ENCODE measurements around the gene VCAM1.
"Not testable (repeated sequence)": the region's sequence is repeated elsewhere in the genome, so short reads cannot be mapped to it uniquely, and the experiment has no call there.

The VCAM1 gene

DNA sequence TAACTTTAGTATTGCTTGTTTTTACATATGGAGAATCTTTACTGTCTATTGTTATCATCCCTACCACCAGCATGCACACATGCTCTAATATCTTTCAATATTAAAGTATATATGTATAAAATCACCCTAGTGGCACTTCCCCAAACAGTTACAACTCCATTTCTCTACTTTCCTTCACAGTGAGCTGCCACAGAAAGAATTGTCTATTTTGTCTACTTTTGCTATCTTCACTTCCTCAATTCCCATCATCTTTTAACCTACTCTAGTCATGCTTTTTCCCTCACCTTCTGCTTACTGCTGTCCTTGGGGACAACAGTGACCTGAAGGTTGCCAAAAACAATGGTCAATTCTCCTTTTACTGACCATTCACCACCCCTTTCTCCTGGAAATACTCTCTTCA, 59.2 kb downstream of the VCAM1 start:
- Histone ChIP-seq H3K36me3 (ENCODE audit: insufficient read depth, insufficient read length, low read length) (no peaks in the 10 kb centered on the region), H3K27me3 (ENCODE audit: insufficient read depth, insufficient read length) (no peaks in the 10 kb centered on the region), H3K9ac (ENCODE audit: insufficient read length, low read depth) (no peak overlapping the region), H3K4me3 (ENCODE audit: insufficient read length, low read depth) (no peak overlapping the region), H3K9me3 (ENCODE audit: insufficient read depth, low read length) (peaks cover 26% of the 10 kb centered on the region), H3K4me1 (ENCODE audit: insufficient read depth, insufficient read length) (no peaks in the 10 kb centered on the region)
- DNase-seq (ENCODE audit: low read depth, low spot score): no peak
- TF ChIP-seq YY1 (IDR thresholded peaks at IDR 0.05; ENCODE audit: insufficient read depth, insufficient read length) (no peak), SUZ12 (IDR thresholded peaks at IDR 0.05; ENCODE audit: extremely low read depth, insufficient read depth, insufficient read length) (no peak), ZNF274 (IDR thresholded peaks at IDR 0.05; ENCODE audit: low read depth, low read length) (no peak)

GRCh38 chr1:100780814-100781213, 61.3 kb downstream of the VCAM1 start:
- H3K9me3 ChIP-seq (ENCODE audit: insufficient read depth, low read length): peaks cover 26% of the 10 kb centered on the region
- no peaks in the 10 kb centered on the region for H3K27me3 ChIP-seq (ENCODE audit: insufficient read depth, insufficient read length)
- DNase-seq (ENCODE audit: low read depth, low spot score): no peak
- H3K4me3 ChIP-seq (ENCODE audit: insufficient read length, low read depth): no peak overlapping the region
- no peak overlapping the region for H3K9ac ChIP-seq (ENCODE audit: insufficient read length, low read depth)
- no peaks in the 10 kb centered on the region for H3K36me3 ChIP-seq (ENCODE audit: insufficient read depth, insufficient read length, low read length)
- TF ChIP-seq YY1 (IDR thresholded peaks at IDR 0.05; ENCODE audit: insufficient read depth, insufficient read length): no peak
- TF ChIP-seq ZNF274 (IDR thresholded peaks at IDR 0.05; ENCODE audit: low read depth, low read length): no peak
- no peak for TF ChIP-seq SUZ12 (IDR thresholded peaks at IDR 0.05; ENCODE audit: extremely low read depth, insufficient read depth, insufficient read length)
- no peaks in the 10 kb centered on the region for H3K4me1 ChIP-seq (ENCODE audit: insufficient read depth, insufficient read length)

DNA sequence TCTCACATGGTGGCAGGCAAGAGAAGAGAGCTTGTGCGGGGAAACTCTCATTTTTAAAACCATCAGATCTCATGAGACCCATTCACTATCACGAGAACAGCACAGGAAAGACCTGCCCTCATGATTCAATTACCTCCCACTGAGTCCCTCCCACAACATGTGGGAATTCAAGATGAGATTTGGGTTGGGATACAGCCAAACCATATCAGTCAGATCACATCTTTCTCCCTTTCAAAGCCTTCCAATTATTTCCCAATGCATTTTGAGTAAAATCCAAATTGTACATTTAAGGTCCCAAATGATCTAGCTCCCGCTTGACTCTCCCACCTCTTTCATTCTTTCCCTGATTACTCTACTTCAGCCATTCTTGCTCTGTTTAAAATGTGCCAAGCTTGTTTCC, 62.2 kb downstream of the VCAM1 start:
- not testable (repeated sequence) for H3K27me3 ChIP-seq (ENCODE audit: insufficient read depth, insufficient read length); H3K4me1 ChIP-seq (ENCODE audit: insufficient read depth, insufficient read length); H3K36me3 ChIP-seq (ENCODE audit: insufficient read depth, insufficient read length, low read length); H3K4me3 ChIP-seq (ENCODE audit: insufficient read length, low read depth); H3K9ac ChIP-seq (ENCODE audit: insufficient read length, low read depth); DNase-seq (ENCODE audit: low read depth, low spot score)
- peaks cover 26% of the 10 kb centered on the region for H3K9me3 ChIP-seq (ENCODE audit: insufficient read depth, low read length)

DNA sequence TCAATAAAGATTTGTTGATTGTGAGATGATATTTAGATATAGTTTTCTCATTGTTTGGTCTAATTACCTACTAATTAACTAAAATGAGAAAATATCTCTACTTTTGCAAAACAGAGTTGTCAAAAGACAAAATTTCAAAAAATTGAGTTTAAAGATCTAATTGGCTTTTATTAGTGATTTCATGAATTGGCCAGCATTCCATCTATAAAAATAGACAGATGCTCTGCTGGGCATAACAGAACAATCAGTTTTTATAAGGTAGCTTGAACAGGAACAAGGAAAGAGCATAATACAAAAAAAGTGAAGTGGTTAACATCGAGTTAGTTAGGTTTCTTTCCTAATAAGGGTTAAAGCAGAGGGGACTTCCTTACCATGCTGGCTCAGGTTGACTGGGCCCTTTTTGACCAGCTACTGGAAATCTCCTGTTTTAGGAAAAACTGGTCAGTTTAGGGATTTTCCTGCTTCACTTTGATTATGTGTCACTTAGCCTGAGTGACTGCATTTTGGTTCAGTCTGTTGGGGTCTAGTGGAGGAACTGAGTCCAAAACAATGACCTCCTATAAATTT, 63.0 kb downstream of the VCAM1 start:
- no peak for DNase-seq (ENCODE audit: low read depth, low spot score)
- Histone ChIP-seq H3K4me3 (ENCODE audit: insufficient read length, low read depth) (no peak overlapping the region), H3K4me1 (ENCODE audit: insufficient read depth, insufficient read length) (no peaks in the 10 kb centered on the region), H3K27me3 (ENCODE audit: insufficient read depth, insufficient read length) (no peaks in the 10 kb centered on the region), H3K9ac (ENCODE audit: insufficient read length, low read depth) (no peak overlapping the region), H3K9me3 (ENCODE audit: insufficient read depth, low read length) (peaks cover 26% of the 10 kb centered on the region), H3K36me3 (ENCODE audit: insufficient read depth, insufficient read length, low read length) (no peaks in the 10 kb centered on the region)
- TF ChIP-seq SUZ12 (IDR thresholded peaks at IDR 0.05; ENCODE audit: extremely low read depth, insufficient read depth, insufficient read length) (no peak), ZNF274 (IDR thresholded peaks at IDR 0.05; ENCODE audit: low read depth, low read length) (no peak), YY1 (IDR thresholded peaks at IDR 0.05; ENCODE audit: insufficient read depth, insufficient read length) (no peak)

- TF ChIP-seq ZNF274 (IDR thresholded peaks at IDR 0.05; ENCODE audit: low read depth, low read length) (no peak), YY1 (IDR thresholded peaks at IDR 0.05; ENCODE audit: insufficient read depth, insufficient read length) (no peak), SUZ12 (IDR thresholded peaks at IDR 0.05; ENCODE audit: extremely low read depth, insufficient read depth, insufficient read length) (no peak)
Observed at GRCh38 chr1:100785470-100786052, 66.0 kb downstream of the VCAM1 start.

DNA sequence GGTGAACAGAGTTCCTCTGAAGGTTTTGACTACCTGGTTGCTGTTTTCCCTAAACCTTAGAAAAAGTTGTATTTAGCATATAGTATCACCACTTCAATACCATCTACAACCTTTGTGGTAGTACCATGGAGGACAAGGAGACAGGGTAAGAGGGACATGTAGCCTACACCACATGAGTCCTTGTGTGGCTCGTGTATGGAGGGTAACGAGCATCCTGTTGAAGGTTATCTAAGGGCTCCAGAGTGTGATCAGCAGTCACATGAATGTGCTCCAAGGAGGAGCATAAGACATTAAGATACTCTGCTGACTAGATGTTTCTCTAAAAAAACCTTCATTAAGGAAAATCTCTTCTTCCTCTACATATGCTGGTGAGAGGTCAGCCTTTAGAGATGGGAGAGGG, 67.3 kb downstream of the VCAM1 start:
- Histone ChIP-seq H3K9ac (ENCODE audit: insufficient read length, low read depth) (no peak overlapping the region), H3K4me1 (ENCODE audit: insufficient read depth, insufficient read length) (no peaks in the 10 kb centered on the region), H3K4me3 (ENCODE audit: insufficient read length, low read depth) (no peak overlapping the region), H3K36me3 (ENCODE audit: insufficient read depth, insufficient read length, low read length) (no peaks in the 10 kb centered on the region), H3K27me3 (ENCODE audit: insufficient read depth, insufficient read length) (no peaks in the 10 kb centered on the region), H3K9me3 (ENCODE audit: insufficient read depth, low read length) (peaks cover 10% of the 10 kb centered on the region)
- no peak for TF ChIP-seq SUZ12 (IDR thresholded peaks at IDR 0.05; ENCODE audit: extremely low read depth, insufficient read depth, insufficient read length)
- no peak for TF ChIP-seq ZNF274 (IDR thresholded peaks at IDR 0.05; ENCODE audit: low read depth, low read length)
- TF ChIP-seq YY1 (IDR thresholded peaks at IDR 0.05; ENCODE audit: insufficient read depth, insufficient read length): no peak
- DNase-seq (ENCODE audit: low read depth, low spot score): no peak

More at GRCh38 chr1:100785470-100786052, 66.0 kb downstream of the VCAM1 start:
- DNase-seq (ENCODE audit: low read depth, low spot score): no peak
- H3K27me3 ChIP-seq (ENCODE audit: insufficient read depth, insufficient read length): no peaks in the 10 kb centered on the region
- no peaks in the 10 kb centered on the region for H3K4me1 ChIP-seq (ENCODE audit: insufficient read depth, insufficient read length)
- no peaks in the 10 kb centered on the region for H3K36me3 ChIP-seq (ENCODE audit: insufficient read depth, insufficient read length, low read length)
- H3K9ac ChIP-seq (ENCODE audit: insufficient read length, low read depth): no peak overlapping the region
- no peak overlapping the region for H3K4me3 ChIP-seq (ENCODE audit: insufficient read length, low read depth)
- H3K9me3 ChIP-seq (ENCODE audit: insufficient read depth, low read length): peaks cover 21% of the 10 kb centered on the region
